ENCODE results near the gene ST6GALNAC6. TPM values are rescaled to one million over a fixed set of nuclear protein-coding genes. Genes with fewer than 3 reads are reported as not detected.

Gene ST6GALNAC6
- total and polyA plus RNA-seq, 10 of the 15 experiments (the other 5 are each of a cell fraction or from before 2014, with no cell fraction given) = 0.40 to 27.0 (median 16.8) TPM

- TF ChIP-seq E2F8 (IDR thresholded peaks at IDR 0.05; ENCODE audit: low read depth, partially characterized antibody) = peak; percentile 95
- TF ChIP-seq BCLAF1 (IDR thresholded peaks at IDR 0.05) = no peak
- TF ChIP-seq HDAC2 (IDR thresholded peaks at IDR 0.05) = no peak
- no peak for TF ChIP-seq BCL11A (IDR thresholded peaks at IDR 0.05; ENCODE audit: low read depth, low read length)
- TF ChIP-seq BACH1 (IDR thresholded peaks at IDR 0.05; ENCODE audit: borderline replicate concordance) = peak; percentile 25; the same call in 1 of the 2 replicates
- no peak; the same call in 1 of the 2 replicates for TF ChIP-seq BMI1 (IDR thresholded peaks at IDR 0.05; ENCODE audit: borderline replicate concordance)
- TF ChIP-seq SMAD1 (IDR thresholded peaks at IDR 0.05; ENCODE audit: low read depth, partially characterized antibody) = no peak
- TF ChIP-seq STAT3 (IDR thresholded peaks at IDR 0.05; ENCODE audit: low read depth, low read length) = no peak
- TF ChIP-seq ZNF24 (IDR thresholded peaks at IDR 0.05) = no peak
- TF ChIP-seq BRCA1 (IDR thresholded peaks at IDR 0.05; ENCODE audit: low read depth, low read length) = no peak
- TF ChIP-seq FOXK2 (IDR thresholded peaks at IDR 0.05) = no peak
- peak; percentile 79; the same call in 1 of the 2 replicates for TF ChIP-seq POLR2AphosphoS2 (IDR thresholded peaks at IDR 0.05; ENCODE audit: low read depth, low read length)
- TF ChIP-seq NR2C2 (IDR thresholded peaks at IDR 0.05; ENCODE audit: borderline replicate concordance, control insufficient read depth, insufficient read length, low read depth) = no peak
- peak; percentile 45; the same call in 1 of the 2 replicates for TF ChIP-seq MTA2 (IDR thresholded peaks at IDR 0.05; ENCODE audit: low read depth)
- no peak for TF ChIP-seq RBBP5 (conservative IDR thresholded peaks at IDR 0.05)
- no peak for TF ChIP-seq TCF3 (IDR thresholded peaks at IDR 0.05; ENCODE audit: borderline replicate concordance, insufficient read depth, low read depth, low read length)
- no peak for TF ChIP-seq KDM1A (IDR thresholded peaks at IDR 0.05; ENCODE audit: borderline replicate concordance)
- no peak; the same call in 1 of the 2 replicates for TF ChIP-seq ZNF217 (IDR thresholded peaks at IDR 0.05)
- no peak for TF ChIP-seq NBN (IDR thresholded peaks at IDR 0.05)
- TF ChIP-seq, protein P1, sequence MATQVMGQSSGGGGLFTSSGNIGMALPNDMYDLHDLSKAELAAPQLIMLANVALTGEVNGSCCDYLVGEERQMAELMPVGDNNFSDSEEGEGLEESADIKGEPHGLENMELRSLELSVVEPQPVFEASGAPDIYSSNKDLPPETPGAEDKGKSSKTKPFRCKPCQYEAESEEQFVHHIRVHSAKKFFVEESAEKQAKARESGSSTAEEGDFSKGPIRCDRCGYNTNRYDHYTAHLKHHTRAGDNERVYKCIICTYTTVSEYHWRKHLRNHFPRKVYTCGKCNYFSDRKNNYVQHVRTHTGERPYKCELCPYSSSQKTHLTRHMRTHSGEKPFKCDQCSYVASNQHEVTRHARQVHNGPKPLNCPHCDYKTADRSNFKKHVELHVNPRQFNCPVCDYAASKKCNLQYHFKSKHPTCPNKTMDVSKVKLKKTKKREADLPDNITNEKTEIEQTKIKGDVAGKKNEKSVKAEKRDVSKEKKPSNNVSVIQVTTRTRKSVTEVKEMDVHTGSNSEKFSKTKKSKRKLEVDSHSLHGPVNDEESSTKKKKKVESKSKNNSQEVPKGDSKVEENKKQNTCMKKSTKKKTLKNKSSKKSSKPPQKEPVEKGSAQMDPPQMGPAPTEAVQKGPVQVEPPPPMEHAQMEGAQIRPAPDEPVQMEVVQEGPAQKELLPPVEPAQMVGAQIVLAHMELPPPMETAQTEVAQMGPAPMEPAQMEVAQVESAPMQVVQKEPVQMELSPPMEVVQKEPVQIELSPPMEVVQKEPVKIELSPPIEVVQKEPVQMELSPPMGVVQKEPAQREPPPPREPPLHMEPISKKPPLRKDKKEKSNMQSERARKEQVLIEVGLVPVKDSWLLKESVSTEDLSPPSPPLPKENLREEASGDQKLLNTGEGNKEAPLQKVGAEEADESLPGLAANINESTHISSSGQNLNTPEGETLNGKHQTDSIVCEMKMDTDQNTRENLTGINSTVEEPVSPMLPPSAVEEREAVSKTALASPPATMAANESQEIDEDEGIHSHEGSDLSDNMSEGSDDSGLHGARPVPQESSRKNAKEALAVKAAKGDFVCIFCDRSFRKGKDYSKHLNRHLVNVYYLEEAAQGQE (IDR thresholded peaks at IDR 0.05; ENCODE audit: low read depth, low read length) = no peak
- no peak for TF ChIP-seq RAD51 (IDR thresholded peaks at IDR 0.05)
- TF ChIP-seq HDAC6 (IDR thresholded peaks at IDR 0.05; ENCODE audit: unreplicated experiment) = no peak
Measured at GRCh38 chr9:127937388-127938297, 38.2 kb upstream of the ST6GALNAC6 start, which contains the start of gene DPM2 (continued).

Measured in GM12878 (cell line).